NCI-H774 (cell line): ENCODE data around the gene ASB18.

Source experiments
- DNase-seq: peaks from one replicate; lab custom pipeline; 2025; lab: John Stamatoyannopoulos, UW

ASB18 gene

DNA sequence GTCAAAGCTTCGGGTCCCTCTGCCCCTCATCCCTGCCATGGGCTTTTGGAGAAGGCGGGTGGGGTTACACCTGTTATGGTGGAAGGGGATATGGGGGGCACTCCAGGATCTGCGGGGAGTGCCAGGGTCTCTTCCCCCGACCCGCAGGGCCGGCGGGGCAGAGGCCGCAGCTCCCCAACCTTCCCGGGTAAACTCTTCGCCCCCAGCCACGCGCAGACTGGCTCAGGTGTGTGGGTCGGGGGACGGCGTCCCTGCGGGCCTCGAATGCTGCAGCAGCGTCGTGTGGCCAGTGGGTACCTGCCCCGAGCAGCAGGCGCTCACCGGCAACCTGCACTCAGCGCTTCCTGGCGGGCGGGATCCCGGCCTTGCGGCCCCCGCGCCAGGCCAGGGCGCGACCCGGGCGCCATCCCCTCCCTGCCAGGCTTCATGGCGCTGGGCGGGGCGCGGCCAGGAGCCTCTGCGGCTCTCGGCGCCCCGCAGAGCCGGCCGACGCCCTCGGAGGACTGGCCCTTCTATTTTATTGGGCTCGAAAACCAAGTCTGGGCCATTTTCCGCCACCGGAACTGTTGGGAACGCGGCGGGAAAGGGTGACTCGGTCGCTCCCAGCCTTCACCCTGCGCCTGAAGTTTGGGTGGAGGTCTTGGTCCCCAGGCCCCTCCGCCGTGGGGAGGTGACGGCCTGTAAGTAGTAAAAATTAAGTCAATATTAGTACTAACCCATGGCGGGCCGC is 100.6 kb downstream of the ASB18 start:
- no peak for DNase-seq

DNA sequence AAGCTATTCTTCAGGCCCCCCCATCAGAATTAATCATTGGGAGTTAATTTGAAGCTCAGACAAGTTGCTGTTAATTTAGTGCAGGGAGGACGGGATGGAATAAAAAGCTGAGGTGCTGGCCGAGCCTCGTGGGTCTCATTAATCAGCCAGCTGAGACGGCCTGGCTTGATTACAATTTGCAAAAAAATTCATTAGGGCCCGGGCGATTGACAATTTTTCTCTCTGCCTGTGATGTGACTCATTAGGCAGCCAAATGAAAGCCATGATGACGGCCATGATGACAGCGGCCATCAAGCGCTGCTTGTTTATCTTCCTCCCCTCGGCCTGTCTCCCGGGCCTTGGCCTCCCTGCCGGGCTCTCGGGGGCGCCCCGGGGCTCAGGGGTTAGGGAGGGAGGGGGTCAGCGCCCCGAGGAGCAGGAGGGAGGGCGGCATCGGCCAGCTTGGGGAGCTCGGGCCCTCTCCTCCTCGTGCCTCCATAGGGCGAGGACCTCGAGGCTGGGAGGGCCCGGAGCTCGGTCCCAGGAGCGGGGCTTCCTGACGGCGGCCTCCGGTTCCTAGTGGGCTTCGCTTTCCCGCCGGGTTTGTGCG is 101.2 kb downstream of the ASB18 start:
- DNase-seq = no peak

DNA sequence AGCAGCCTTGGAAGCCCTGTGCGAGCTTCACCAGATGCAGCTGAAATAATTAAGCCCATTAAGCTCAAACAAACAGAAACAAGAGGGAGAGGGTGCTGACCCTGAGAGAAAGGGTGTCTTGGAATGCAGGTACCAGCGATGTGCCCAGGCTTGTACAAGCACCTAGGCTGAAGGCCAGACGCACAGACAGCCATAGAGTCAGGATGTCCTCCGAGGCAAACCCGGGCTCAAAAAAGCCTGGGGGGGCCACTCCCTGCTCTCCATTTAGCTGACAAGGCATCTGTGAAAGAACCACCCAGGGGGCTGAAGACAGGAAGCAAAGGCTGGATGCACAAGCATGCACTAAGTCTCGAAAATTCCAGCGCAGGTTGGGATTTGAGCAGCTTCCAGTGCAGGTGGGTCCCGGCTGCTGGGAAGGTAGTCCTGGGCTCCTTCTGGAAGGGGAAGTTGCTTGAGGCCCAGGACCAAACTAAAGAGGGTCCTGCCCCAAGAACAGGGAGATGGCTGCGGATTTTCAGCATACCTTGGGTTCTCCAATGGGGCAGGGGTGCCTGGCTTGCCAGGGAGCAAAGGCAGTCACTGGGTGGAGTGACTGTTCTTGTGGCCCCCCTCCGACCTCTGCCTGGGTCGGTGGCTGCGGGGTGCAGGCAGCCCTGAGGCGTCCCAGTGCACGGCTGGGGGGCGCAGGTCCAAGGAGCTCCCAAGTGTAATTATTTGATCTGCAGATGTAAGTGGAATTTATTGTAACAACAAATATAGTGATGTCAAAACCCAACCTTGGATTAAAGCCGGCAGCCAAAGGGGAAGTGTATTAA is 102.0 kb downstream of the ASB18 start:
- no peak for DNase-seq

DNA sequence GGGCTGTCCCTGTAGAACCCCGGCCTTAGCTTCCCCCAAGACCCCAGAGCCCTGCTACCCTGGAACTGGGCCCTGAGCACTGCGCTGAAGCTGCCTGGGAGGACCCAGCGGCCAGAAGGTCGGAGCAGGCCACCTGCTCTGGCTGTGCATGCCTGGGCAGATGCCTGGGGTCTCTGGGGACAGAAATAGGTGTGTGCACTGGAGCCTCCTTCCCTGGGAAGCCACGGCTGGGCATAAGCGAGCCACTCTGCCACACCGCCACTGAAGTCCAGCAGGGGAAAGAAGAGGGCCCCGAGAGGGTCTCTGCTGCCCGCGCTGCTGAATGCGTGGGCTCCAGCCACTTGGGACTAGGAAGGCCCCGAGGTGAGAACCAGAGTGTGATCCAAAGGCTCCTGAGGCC is 102.7 kb downstream of the ASB18 start:
- no peak for DNase-seq

DNA sequence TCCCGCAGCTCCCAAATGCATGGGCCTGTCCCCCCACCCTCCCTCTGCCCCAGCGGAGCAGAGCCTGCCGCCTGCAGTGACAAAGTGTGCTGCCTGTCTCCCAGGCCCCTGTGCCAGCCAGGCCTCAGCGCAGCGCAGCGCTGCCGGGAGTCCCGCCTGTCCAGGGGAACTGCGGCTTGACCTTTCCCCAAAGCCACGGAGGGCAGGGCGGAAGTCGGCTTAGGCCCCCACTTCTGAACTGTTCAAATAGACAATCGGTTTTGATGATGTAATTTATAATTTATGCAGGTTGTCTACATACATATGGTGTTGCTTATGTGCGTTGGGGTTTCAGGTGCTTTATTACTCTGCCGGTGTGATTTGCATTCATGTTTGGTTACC is 103.1 kb downstream of the ASB18 start:
- no peak for DNase-seq

DNA sequence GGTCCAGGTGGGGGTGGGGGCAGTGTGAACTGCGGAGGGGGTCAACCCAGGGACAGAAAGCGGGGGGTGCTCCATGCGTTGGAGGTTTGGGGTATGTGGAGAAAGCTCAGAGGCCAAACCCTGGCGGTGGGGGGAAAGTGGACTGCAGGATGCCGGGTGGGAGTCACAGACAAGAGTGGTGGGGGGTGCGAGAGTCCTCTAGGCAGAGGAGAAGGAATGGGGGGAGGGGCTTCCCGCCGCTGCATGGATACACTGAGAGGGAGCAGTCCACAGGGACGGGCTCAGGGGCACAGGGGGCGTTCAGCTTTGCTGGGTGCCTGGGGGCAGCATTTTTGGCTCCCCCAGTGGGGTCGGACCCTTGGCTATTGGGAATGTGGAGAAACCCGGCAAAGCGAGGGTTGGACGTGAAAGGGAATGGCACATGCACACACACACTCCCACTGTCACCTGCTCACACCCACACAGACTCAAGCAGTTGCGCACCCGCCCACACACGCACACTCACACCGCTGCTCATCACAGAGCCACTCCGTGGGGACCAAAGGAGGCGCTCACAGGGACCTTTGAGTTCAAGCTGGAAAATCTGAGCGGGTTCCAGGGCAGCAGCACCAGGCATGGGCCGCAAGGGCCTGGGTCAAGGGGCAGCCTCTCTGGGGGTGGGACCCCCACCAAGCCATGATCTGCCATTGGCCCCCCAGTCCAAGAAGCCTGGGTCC is 103.7 kb downstream of the ASB18 start:
- DNase-seq = no peak

DNA sequence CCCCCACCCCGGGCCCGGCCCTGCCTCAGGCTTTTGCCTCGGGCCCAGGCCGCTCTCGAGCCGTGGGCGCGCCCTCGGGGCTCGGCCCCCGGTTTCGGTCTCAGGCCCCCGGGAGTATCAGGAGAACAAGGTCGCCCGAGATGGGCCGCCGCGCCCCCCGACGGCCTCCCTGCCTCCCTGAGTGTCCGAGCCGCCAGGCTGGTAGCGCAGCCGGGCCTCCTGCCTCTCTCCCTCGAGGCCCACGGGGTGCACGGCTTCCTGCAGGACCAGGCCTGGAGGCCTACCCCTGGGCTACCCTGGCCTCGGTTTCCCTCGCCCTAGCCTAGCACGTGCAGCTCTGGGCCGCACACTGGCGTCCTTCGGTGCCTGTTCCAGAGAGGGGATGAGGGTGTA is 104.4 kb downstream of the ASB18 start:
- DNase-seq = no peak

DNA sequence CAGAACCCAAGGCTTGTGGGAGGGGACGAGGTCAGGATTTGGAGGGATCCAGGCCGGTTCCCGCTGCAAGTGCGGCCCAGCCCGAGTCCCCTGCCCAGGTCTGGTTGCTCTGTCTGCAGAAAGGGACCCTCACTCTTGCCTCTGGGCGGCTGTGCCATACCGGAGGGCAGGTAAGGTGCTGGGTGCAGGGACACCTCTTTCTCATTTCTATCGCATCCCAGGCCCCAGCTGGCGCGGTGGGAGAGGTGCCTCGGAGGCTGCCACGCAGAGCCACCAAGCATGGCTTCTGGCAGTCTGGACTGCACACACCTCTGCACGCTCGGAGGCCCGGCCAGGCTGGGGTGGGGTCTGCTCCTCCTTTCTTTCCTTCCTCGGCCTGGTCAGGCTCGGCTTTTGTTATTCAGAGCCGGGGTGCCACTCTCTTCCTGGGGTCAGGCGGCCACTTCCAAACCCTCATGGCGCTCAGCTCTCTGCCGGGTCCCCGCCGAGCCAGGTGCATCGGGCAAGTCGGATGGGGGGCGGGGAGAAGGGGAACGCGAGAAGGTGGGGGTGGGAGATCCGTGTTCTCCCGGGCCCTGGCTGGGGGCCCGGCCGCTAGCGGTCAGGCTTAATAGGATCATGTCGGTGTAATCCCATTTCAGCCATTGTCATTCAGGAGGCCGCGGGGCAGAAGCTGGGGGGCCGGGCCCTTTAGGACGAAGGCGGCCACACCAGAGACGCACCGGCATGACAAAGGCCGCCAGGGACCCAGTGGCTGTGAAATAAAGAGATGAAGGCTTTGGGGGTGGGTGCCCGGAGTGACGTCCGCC is 105.0 kb downstream of the ASB18 start:
- no peak for DNase-seq

DNA sequence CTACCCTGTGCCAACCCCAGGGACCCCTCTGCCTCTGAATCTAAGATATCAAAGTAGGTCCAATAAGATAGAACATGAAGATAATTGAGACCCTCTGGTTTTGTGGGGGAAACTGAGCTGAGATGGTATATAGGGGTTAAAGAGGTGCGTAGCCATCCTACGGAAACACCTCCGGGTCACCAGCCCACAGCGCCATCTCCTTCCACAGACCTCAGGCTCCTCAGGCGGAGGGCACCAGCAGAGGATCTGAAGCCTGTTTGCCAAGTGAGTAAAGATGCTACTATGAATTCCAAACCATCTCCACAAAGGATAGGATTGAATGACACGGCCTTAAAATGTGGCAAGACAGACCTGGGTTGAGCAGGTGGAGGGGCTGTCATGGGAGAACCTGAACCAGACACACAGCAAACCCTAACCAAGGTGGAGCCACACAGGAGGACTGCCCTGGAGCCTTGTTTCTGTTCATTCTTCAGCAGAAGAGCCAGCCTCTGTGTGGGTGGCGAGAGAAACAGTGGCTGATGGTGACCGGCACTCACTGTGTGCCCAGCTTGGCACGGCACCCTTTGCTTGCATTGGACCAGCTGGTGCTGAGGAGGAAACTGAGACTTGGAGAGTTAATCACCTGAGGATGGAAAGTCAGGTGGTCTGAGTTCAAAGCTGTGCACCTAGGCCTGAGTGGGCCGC is 106.2 kb downstream of the ASB18 start:
- no peak for DNase-seq

DNA sequence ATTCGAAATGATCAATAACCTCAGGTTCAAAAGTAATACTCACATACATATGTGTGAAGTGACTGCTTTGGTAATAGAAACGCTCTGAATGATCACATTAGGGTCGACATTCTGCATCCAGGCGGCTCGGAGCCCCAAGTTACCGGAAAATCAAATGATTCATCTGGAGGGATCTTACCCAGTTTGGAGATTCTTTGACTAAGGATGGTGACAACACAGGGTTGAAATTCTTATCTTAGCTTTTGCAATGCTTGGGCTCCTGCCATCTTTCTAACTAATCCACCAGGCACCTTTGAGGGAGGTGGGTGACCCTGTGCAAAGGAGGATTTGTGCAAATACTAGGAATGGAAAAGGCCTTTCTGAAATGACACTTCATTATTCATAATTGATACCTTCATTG is 106.8 kb downstream of the ASB18 start:
- DNase-seq = no peak

DNA sequence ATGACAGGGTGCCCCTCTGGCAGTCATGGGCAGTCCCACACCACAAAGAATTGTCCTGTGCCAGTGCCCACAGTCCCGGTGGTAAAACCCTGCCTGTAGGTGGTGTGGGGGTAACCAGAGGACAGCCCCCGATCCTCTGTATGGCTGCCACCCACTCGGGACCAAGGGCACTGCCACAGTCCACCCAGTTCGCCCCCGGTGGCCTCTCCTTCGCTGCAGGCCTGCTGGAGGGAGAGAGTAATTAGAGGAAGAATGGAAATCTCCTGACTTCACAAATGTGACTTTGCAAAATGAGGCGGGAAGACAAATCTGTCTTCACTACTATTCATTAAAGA is 107.4 kb downstream of the ASB18 start:
- no peak for DNase-seq

DNA sequence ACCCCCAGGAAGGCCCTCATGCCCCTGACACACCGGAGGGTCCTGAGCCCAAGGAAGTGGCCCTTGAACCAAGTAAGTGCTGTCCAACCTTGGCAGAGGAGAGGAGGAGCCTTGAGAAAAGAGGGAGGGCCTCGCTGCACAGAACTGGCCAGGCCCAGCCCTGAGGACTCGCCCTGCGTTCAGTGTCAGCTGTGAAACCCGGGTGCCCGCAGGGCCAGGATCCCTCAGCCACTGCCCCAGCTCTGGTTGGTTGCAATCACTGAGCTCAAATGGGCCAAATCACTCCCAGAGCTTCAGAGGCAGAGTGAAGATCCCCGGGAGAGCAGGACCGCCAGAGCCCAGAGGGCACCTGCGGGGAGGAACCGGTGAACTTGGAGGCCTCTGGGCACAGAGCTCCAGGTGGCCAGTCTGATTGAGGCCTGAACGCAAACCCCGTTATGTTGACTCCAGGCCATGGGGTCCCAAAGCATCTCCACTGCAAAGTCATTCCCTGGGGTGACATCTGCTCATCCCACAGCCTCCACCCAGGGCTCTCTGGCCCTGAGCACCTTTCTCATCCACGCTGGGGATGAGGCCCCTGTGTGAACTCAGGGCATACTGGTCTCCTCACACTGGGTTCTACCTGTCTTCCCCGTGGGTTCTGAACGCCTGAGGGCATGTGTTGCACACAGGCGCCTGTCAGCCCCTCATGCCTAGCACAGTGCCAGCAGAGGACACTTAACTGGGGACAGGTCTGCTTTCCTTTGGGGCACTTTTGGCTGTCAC is 107.9 kb downstream of the ASB18 start:
- no peak for DNase-seq

DNA sequence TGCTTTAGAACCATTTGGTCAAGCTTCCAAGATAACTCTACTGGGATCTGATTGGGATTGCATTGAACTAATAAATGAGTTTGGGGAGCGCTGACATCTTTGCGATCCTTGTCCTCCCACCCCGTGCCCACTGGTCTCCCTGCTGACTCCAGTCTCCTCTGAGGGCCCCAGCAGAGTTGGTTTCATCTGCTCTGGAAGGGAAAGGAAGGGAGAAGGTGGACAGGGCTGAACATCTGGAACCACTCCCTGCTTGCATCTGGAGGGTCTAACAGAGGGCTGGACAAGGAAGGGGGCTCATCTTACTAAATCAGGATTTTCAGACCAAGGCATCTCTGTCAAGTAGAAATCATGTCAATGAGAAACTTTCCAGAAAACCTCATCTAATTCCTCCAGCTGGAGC is 108.8 kb downstream of the ASB18 start:
- DNase-seq = no peak

DNA sequence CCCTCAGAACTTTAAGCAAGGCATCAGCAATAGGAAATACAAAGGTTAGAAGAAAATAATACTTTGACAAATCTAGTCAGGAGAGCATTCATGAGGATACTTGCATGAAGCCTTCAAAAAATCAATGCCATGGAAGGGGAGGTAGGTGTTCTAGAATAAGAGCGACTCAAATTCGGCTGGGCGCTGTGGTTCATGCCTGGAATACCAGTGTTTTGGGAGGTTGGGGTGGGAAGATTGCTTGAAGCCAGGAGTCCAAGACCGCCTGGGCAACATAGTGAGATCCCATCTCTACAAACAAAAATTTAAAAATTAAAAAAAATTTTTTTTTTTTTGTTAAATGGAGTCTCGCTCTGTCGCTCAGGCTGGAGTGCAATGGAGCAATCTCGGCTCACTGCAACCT is 117.8 kb downstream of the ASB18 start:
- no peak for DNase-seq

DNA sequence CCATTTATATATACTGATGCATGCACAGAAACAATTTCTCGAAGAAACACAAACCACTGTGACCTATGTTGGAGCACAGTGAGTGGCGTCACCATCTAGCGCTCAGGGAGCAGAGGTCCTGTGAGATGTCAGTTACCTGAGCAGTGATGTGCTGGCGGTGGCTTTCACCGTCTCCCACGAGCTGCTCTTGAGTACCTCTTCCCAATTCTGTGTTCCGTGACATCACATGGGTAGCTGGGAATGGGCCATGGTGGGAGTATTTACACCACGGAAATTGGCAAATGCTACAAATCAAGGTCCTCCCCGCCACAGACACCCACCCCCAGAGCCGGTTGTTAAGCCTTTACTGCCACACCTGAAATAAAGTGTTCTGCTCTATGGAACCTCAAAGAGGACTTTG is 120.4 kb downstream of the ASB18 start:
- DNase-seq = no peak
